Dendritic cell treated with granulocyte-macrophage colony-stimulating factor and Interleukin-4, amounts not matched to agents 40 ng/mL and 50 ng/mL, for 4 days (primary cell): ENCODE results near the gene AHNAK2.

ENCODE experiments used
- H3K27ac Mint-ChIP-seq: one replicate; pipeline ENCODE4 v1.8.0; 2022; ENCODE audit warnings: mild to moderate bottlenecking, mixed read lengths
- H3K27me3 Mint-ChIP-seq: one replicate; pipeline ENCODE4 v1.8.0; 2022; ENCODE audit warnings: mild to moderate bottlenecking, mixed read lengths
- H3K36me3 Mint-ChIP-seq: one replicate; pipeline ENCODE4 v1.8.0; 2022; ENCODE audit warnings: low read depth, mixed read lengths
- H3K4me1 Mint-ChIP-seq: one replicate; pipeline ENCODE4 v1.8.0; 2022; ENCODE audit warnings: low read depth, mixed read lengths
- H3K4me3 Mint-ChIP-seq: one replicate; pipeline ENCODE4 v1.8.0; 2022; ENCODE audit warnings: mild to moderate bottlenecking, moderate library complexity, mixed read lengths
- H3K9me3 Mint-ChIP-seq: one replicate; pipeline ENCODE4 v1.8.0; 2022; ENCODE audit warnings: mixed read lengths
- intact Hi-C: fragments of 100-400 bp; cut with micrococcal nuclease; formaldehyde crosslinking; loops from one replicate; pipeline ENCODE4 v1.15.0; 2022

The AHNAK2 gene

GRCh38 chr14:104932676-104933631, 45.2 kb downstream of the AHNAK2 start:
- peak overlapping the region; percentile 76 for H3K4me3 Mint-ChIP-seq
- intact Hi-C loops = no loop called here
- H3K4me1 Mint-ChIP-seq = peaks cover 16% of the 10 kb centered on the region
- H3K27me3 Mint-ChIP-seq = peaks cover 62% of the 10 kb centered on the region
- H3K9me3 Mint-ChIP-seq = no peaks in the 10 kb centered on the region
- peak overlapping the region; percentile 73 for H3K27ac Mint-ChIP-seq
- no peaks in the 10 kb centered on the region for H3K36me3 Mint-ChIP-seq

GRCh38 chr14:104931771-104932675, 46.2 kb downstream of the AHNAK2 start:
- H3K27ac Mint-ChIP-seq = no peak overlapping the region
- peaks cover 25% of the 10 kb centered on the region for H3K4me1 Mint-ChIP-seq
- peaks cover 59% of the 10 kb centered on the region for H3K27me3 Mint-ChIP-seq
- intact Hi-C loops = no loop called here
- H3K9me3 Mint-ChIP-seq = no peaks in the 10 kb centered on the region
- no peaks in the 10 kb centered on the region for H3K36me3 Mint-ChIP-seq
- no peak overlapping the region for H3K4me3 Mint-ChIP-seq

- Mint-ChIP-seq H3K27me3 (peaks cover 52% of the 10 kb centered on the region), H3K27ac (no peak overlapping the region), H3K36me3 (no peaks in the 10 kb centered on the region), H3K4me1 (peaks cover 32% of the 10 kb centered on the region), H3K9me3 (no peaks in the 10 kb centered on the region), H3K4me3 (no peak overlapping the region)
- intact Hi-C loops = no loop called here
Measured at GRCh38 chr14:104931304-104931770, 46.8 kb downstream of the AHNAK2 start.

DNA sequence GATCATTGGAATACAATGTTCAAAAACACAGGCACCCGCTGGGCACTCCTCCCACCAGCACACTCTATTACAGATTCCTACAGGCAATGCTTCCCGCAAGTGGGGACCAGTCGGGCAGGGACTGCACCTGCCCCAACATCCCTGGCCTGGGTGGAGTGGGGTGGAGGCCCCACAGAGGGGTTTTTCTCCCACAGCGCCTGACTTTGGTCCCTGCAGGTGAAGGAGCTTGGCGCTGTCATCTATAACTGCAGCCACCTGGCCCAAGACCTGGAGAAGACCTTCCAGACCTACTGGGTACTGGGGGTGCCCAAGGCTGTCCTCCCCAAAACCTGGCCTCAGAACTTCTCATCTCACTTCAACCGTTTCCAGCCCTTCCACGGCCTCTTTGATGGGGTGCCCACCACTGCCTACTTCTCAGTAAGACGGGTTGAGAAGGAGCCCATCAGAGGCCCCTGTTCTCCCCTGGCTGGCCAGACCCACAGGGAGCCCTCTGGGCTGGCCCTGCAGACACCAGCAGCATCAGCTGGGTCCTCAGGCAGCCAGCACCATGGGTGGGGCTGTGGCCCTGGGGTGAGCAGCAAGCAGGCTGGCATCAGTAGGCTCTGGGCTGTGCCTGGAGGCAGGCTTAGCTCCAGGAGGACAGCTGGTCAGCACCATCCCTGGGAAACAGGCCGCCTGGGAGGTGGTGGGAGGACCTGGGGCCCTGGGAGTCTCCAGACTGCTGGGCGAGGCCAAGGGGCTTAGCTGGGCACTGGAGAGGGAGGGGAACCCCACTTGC, 47.5 kb downstream of the AHNAK2 start:
- Mint-ChIP-seq H3K9me3 (no peaks in the 10 kb centered on the region), H3K4me1 (peaks cover 38% of the 10 kb centered on the region), H3K27me3 (peaks cover 46% of the 10 kb centered on the region), H3K36me3 (no peaks in the 10 kb centered on the region), H3K4me3 (no peak overlapping the region), H3K27ac (no peak overlapping the region)
- intact Hi-C loops = no loop called here

- intact Hi-C loops = no loop called here
- H3K9me3 Mint-ChIP-seq = no peaks in the 10 kb centered on the region
- H3K27ac Mint-ChIP-seq = no peak overlapping the region
- no peak overlapping the region for H3K4me3 Mint-ChIP-seq
- peaks cover 50% of the 10 kb centered on the region for H3K4me1 Mint-ChIP-seq
- peaks cover 35% of the 10 kb centered on the region for H3K27me3 Mint-ChIP-seq
- no peaks in the 10 kb centered on the region for H3K36me3 Mint-ChIP-seq
Measured at GRCh38 chr14:104929268-104930230, 48.6 kb downstream of the AHNAK2 start.

- intact Hi-C loops = no loop called here
- Mint-ChIP-seq H3K9me3 (no peaks in the 10 kb centered on the region), H3K4me1 (peaks cover 60% of the 10 kb centered on the region), H3K4me3 (no peak overlapping the region), H3K36me3 (no peaks in the 10 kb centered on the region), H3K27ac (no peak overlapping the region), H3K27me3 (peaks cover 29% of the 10 kb centered on the region)
Measured at GRCh38 chr14:104928391-104929133, 49.6 kb downstream of the AHNAK2 start.

DNA sequence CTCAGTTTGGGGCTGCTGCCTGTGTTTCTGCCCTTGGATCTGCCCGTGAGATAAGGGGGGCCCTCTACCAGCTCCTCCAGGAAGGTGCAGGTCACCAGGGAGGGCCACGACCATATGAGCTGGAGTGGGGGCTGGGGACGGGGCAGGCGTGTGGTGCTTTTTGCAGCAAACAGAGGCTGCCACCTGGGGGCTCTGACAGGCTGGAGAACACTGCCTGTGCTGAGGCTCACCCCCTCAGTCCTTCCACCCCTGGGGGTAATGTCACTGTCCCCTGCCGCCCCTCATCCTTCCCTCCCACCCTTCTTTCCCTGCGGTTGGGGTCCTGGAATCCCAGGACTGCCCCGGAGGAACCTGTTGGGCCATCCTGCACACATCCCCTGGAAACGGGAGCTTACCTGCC, 50.3 kb downstream of the AHNAK2 start:
- Mint-ChIP-seq H3K36me3 (no peaks in the 10 kb centered on the region), H3K4me3 (no peak overlapping the region), H3K4me1 (peaks cover 58% of the 10 kb centered on the region), H3K9me3 (no peaks in the 10 kb centered on the region), H3K27me3 (peaks cover 27% of the 10 kb centered on the region), H3K27ac (no peak overlapping the region)
- intact Hi-C loops = no loop called here

- Mint-ChIP-seq H3K36me3 (no peaks in the 10 kb centered on the region), H3K4me1 (peaks cover 57% of the 10 kb centered on the region), H3K4me3 (peak overlapping the region; percentile 30)
Measured at GRCh38 chr14:104927432-104927816, 50.8 kb downstream of the AHNAK2 start.

DNA sequence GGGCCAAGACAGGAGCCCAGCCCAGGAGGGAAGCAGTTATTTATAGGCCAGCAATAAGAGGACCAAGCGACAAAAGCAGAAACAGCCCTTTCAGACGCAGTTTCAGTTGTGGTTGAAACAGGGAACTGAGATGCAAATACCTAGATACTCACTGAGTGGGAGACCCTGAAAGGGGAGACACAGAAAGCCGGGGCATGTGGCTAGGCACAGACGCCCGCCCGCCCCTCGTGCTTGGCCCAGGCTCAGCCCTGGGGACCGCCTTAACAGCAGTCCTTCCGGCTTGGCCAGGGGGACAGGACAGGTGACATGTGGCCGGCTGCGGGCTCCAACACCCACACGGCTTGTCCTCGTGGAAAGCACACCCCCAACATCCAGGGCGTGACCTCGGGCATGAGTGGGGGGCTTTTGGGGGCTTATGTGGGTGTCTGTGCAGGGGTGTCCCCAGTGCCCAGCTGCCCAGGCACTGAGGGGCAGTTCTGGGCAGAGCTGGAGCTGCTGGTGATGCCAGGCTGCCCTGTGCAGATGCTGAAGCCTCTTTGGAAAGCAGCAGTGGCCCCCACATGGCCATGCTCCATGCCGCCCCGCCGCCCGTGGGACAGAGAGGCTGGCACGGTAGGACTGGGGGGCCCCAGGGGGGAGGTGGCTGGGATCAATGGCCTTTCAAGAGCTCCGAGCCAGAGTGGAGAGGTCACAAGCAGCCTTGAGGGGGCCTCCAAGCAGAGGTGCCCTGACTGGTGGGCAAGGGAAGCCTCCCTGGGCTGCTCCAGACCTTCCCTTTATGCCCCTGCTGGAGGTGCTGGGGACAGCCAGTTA, 51.3 kb downstream of the AHNAK2 start:
- intact Hi-C loops = no loop called here
- Mint-ChIP-seq H3K36me3 (no peaks in the 10 kb centered on the region), H3K9me3 (no peaks in the 10 kb centered on the region), H3K4me1 (peaks cover 57% of the 10 kb centered on the region), H3K27ac (peak overlapping the region; percentile 59), H3K4me3 (peak overlapping the region; percentile 30), H3K27me3 (peaks cover 21% of the 10 kb centered on the region)

More at GRCh38 chr14:104927432-104927816, 50.8 kb downstream of the AHNAK2 start:
- Mint-ChIP-seq H3K27ac (no peak overlapping the region), H3K27me3 (peaks cover 25% of the 10 kb centered on the region), H3K9me3 (no peaks in the 10 kb centered on the region)
- intact Hi-C loops = no loop called here

DNA sequence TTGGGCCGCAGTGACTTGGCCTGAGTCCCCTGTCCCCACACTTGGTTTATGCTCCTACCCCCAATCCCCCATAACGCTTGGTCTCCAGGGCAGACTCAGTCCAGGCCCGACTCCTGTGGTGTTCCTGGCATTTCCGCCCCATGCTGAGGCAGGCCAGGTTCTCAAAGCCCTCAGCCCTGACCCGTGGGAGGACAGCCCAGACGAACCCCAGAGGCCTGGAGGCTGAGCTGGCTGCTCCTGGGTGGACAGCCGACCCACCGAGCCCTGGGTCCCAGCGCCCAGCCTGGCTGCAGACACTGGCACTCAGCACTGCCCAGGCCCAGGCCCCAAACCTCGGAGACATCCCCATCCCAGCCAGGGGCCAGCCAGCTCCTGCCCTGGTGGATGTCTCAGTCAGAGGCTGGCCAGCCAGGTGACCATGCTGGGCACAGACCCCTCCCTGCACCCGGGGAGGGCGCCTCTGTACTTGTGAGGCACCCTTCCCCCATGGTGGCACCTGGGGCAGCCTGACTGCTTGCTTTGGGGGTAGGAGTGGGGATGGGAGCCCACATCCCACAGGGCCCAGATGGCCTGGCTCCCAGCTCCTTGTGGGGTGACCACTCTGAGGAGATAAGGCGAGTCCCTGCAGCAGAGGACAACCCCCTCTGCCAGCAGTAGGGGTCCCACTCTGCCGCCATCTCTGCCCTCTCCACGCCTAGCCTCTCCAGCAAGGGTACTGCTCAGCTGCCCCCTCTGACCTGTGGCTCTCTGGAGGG, 52.1 kb downstream of the AHNAK2 start:
- peak overlapping the region; percentile 30 for H3K4me3 Mint-ChIP-seq
- no peaks in the 10 kb centered on the region for H3K36me3 Mint-ChIP-seq
- peaks cover 52% of the 10 kb centered on the region for H3K4me1 Mint-ChIP-seq
- H3K9me3 Mint-ChIP-seq = no peaks in the 10 kb centered on the region
- peaks cover 21% of the 10 kb centered on the region for H3K27me3 Mint-ChIP-seq
- H3K27ac Mint-ChIP-seq = peak overlapping the region; percentile 59
- intact Hi-C loops = no loop called here

DNA sequence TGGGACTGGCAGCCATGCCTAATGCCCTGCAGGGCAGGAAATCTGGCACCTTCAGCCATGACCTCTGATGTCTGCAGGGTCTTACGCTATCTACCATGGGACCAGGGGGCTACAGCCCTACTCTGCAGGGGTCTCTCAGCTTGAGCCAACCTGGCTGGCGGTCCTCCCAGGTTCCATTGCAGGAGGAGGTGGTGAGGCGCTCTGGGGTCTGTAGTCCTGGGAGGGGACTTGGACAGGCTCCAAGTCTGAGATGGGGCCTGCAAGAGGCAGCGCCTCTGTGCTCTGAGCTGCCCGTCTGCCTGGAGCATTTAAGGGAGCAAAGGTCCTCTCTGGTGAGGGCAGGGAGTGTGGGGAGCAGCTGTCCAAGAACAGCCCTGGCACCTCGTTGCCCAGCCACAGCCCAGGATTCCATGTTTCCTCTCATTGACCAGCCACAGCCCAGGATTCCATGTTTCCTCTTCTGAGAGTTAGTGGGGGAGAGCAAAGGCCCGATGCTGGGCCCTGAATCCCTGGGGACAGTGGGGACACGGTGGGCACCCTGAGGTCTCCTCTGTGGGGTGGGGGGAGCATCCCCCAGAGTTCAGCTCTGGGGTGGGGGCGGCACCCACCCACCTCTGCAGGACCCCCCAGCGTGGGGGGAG, 52.8 kb downstream of the AHNAK2 start:
- Mint-ChIP-seq H3K4me3 (no peak overlapping the region), H3K9me3 (no peaks in the 10 kb centered on the region), H3K4me1 (peaks cover 50% of the 10 kb centered on the region), H3K36me3 (no peaks in the 10 kb centered on the region), H3K27ac (peak overlapping the region; percentile 59), H3K27me3 (peaks cover 15% of the 10 kb centered on the region)
- intact Hi-C loops = no loop called here
